Stimulated activated CD4-positive, alpha-beta T cell treated with anti-CD3 and anti-CD28 coated beads, Interleukin-15, amount 100 ng/mL, for 24 hours (primary cell): Measurements from ENCODE around the gene TNFSF10.
"Not testable (repeated sequence)": the region's sequence is repeated elsewhere in the genome, so short reads cannot be mapped to it uniquely, and the experiment has no call there.

Experiments
- DNase-seq: peaks from one replicate; pipeline ENCODE4 v3.0.0-alpha.2; 2020

Gene TNFSF10

DNA sequence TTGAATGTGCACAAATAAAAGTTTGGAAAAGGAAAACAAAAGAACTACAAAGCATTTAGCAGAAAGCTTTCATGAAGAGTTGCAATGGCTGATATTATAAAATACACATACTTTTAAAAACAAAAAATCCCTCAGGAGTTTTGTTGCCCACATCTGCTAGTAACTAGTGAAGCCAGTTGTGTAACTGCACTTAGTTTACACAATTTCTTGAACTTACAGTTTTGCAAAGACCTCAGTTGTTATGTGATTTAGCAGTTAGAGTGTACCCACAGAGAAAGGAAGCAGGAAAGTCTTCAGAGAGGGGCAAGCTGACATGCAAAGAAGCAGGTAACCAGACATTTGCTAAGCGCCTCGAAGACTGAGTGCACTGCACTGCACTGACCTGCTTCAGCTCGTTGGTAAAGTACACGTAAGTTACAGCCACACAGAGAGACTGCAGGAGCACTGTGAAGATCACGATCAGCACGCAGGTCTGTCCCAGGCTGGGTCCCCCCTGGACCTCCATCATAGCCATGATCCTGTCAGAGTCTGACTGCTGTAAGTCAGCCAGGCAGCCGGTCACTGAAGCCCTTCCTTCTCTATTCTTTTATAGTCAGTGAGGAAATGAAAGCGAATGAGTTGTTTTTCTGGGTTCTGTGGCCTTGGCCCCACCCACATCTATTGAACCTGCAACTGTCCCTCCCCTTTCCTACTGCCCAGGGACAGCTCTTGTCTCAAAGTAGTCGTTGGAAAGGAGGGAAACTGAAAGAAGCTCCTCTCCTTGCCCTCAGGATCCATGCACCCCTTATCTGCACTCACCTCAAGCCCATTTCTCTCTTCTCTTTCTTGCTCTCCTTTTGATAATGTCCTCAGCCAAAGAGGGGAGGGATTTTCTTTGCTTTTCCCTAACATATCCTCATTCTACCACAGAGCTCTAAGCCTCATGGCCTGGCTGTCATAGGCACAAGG lies at the start of gene TNFSF10:
TNFSF10 (minus strand) TSS at position 560 of the 948 bp plus-strand sequence; CDS start at position 514, 46 bp downstream.
- DNase-seq = peak; percentile 72

DNA sequence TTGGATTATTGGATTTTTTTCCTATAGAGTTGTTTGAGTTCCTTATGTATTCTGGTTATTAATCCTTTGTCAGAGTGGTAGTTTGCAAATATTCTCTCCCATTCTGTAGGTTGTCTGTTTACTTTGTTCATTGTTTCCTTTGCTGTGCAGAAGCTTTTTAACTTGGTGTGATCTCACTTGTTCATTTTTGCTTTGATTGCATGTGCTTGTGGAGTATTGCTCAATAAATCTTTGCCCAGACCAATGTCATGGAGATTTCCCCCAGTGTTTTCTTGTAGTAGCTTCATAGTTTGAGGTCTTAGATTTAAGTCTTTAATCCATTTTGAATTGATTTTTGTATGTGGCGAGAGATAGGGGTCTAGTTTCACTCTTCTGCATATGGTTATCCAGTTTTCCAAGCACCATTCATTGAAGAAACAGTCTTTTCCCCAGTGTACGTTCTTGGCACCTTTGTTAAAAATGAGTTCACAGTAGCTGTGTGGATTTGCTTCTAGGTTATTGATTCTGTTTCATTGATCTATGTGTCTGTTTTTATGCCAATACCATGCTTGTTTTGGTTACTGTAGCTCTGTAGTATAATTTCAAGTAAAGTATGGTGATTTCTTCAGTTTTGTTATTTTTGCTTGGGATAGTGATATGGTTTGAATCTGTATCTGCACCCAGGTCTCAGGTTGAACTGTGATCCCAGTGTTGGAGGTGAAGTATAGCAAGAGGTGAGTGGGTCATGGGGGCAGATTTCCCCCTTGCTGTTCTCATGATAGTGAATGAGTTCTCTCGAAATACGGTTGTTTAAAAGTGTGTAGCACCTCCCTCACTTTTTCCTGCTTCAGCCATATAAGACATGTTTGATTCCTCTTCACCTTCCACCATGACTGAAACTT lies 46.1 kb upstream of the TNFSF10 start:
- DNase-seq = no peak

DNA sequence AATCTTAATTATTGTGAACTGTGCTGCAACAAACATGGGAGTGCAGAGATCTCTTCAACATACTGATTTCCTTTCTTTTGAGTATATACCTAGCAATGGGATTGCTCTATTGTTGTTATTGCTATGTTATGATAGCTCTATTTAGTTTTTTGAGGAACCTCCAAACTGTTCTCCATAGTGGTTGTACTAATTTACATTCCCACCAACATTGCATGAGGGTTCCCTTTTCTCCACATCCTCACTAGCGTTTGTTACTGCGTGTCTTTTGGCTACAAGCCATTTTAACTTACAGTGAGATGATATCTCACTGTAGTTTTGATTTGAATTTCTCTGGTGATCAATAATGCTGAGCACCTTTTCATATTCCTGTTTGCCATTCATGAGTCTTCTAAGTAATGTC lies 45.5 kb upstream of the TNFSF10 start:
- DNase-seq = no peak

DNA sequence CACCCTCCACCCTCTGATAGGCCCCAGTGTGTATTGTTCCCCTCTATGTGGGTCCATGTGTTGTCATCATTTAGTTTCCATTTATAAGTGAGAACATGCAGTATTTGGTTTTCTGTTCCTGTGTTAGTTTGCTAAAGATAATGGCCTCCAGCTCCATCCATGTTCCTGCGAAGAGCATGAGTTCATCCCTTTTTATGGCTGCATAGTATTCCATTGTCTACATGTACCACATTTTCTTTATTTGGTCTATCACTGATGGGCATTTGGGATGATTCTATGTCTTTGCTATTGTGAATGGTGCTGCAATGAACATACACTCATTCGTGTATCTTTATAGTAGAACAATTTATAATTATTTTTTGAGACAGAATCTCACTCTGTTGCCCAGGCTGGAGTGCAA lies 43.6 kb upstream of the TNFSF10 start:
- not testable (repeated sequence) for DNase-seq

DNA sequence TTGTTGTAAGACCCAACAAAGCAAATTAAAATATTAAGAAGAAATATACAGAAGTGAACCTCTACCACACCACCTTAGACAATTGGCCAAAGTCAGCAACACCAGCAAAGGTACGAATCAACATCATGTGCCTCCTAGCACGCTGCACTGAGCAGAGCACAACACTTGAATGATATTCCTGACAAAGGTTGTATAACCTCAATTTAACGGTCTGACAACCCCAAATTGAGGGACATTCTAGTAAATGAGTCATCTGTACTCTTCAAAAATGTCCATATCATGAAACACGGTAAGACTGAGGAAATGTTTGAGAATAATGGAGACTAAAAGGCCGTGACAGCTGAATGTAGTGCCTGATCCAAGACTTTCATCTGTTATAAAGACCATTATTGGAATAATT lies 41.3 kb upstream of the TNFSF10 start:
- no peak for DNase-seq

DNA sequence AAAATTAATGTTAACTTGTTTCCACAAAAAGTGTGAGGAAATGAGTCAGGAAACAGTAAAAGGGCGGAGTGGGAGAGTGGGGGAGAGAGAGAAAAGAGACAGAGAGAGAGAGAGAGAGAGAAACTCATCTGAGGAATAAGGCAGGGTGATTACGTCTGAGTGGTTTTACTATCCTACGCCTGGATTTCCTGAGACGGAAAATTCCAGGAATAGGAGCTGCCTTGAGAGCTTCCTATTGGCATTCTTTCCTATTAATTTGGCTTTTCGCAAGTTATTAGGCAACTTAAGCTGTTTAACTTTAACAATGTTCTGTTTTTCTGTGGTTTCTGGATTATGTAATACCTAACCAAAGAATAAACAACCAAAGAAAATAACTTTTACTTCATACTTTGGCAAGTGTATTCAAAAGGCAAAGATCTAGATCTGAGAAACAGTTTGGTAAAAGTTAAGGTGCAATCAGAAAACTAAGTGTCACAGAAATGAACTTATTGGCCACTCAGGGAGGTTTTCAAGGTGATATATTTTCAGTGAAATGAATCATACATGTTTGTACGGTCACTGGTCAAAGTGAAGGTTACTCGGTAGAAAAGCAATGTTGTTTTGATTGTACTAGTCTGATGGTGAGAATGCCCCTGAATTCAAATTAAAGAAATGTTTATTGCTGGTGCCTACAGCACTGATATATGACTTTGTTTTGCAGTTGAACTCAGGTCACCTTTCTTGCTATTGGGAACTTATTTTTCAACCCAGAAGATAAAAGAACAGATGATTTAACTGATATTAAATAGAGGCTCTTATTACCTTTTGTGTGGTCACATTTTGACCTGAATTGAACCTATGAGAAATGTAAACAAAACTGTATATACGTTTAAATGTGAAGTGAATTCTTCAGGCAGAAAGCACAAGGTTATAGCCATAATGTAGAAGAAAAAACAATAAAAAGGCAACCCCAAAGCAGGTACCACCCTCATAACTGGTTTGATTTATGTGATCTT lies 39.9 kb upstream of the TNFSF10 start:
- DNase-seq = peak; percentile 48

DNA sequence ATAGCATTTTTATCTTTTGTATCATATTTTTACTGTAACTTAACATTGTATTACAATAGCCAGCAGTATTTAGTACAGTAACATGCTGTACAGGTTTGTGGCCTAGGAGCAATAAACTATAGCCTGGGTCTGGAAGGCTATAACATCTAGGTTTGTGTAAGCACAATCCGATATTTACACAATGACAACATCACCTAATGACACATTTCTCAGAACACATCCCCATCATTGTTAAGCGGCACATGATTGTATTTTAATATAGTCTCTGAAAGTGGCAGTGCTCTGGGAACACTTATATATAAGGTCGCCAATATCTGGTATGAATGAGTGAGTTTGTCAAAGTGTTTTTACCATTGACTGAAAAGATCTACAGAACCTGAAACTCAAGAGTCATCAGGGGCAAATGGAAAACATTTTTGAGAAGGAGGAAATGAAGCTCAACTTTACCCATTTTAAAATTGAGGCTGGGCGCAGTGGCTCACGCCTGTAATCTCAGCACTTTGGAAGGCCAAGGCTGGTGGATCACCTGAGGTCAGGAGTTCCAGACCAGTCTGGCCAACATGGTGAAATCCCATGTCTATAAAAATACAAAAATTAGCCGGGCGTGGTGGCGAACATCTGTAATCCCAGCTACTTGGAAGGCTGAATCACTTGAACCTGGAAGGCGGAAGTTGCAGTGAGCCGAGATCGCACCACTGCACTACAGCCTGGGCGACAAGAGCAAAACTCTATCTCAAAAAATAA lies 38.8 kb upstream of the TNFSF10 start:
- peak; percentile 29 for DNase-seq

DNA sequence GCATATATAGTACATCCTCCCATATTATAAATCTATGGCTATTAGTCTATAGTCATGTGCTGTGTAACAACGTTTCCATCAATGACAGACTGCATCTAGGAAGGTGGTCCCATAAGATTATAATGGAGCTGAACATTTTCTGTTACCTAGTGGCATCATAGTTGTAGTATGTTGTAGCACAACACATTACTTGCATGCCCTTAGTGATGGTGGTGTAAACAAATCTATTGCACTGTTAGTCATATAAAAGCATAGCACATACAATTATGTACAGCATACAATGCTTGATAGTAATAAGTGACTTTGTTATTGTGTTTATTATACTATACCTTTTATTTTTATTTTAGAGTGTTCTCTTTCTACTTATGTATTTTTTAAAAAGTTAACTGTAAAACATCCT lies 37.4 kb upstream of the TNFSF10 start:
- no peak for DNase-seq

DNA sequence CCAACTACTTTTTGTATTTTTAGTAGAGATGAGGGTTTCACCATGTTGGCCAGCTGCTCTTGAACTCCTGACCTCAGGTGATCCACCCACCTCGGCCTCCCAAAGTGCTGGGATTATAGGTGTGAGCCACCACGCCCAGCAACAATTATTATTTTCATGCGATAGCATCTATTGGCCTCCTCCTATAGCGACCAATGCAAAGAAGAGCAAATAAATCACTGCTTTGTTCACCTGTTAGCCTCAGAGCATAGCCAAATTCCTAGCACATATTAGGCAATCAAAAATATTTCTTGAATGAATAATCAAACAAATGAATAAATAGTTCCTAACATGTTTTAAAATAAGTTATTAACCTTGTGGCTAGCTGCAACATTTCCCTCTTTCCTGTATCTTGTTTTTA lies 36.8 kb upstream of the TNFSF10 start:
- no peak for DNase-seq

DNA sequence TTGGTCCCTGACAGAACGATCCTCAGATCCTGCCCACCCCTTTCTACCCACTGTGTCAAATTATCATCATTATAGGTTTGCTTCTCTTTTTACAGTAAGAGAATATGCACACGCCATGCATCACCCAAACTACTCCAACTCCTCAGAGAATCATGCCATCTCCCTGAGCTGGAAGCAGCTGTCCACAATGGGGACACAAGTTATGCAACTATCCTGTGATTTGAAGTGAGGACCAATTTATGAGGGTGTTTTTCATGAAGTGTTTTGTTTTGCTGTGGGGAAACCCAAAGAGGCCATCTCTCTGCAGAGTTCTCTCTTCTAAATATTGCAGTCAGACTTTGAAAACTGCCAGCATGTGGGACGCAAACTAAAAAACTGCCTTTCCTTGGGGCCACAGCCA lies 35.8 kb upstream of the TNFSF10 start:
- DNase-seq = no peak

DNA sequence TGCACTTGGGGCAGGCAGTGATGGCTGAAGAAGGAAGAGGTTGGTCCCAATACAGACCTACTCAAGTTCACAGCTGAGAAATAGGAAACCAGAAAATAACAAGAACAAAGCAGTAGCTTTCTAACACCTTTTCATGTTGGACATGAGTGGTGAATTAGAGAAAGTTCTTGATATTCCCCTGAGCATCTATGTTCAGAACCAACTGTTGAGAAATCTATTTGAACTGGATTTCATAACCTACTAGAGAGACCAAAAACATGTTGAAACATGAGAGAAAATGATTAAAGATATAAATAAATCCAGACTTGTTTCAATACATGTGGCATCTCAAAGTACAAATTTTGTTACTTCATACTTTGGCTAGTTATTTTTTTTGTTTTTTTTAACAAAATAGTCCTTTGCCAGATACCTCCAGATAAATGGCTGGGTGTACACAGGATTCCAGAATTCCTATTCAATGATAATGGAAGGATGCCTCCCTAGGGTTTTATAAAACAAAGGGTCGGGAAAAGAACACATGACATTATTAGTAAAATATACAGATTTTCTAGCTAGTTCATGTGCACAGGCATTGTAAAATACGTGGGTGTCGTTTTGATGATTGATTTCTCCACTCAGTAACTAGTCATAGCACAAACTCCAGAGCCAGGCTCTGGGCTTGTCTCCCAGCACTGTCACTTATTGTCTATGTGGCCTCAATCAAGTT lies 34.4 kb upstream of the TNFSF10 start:
- no peak for DNase-seq

DNA sequence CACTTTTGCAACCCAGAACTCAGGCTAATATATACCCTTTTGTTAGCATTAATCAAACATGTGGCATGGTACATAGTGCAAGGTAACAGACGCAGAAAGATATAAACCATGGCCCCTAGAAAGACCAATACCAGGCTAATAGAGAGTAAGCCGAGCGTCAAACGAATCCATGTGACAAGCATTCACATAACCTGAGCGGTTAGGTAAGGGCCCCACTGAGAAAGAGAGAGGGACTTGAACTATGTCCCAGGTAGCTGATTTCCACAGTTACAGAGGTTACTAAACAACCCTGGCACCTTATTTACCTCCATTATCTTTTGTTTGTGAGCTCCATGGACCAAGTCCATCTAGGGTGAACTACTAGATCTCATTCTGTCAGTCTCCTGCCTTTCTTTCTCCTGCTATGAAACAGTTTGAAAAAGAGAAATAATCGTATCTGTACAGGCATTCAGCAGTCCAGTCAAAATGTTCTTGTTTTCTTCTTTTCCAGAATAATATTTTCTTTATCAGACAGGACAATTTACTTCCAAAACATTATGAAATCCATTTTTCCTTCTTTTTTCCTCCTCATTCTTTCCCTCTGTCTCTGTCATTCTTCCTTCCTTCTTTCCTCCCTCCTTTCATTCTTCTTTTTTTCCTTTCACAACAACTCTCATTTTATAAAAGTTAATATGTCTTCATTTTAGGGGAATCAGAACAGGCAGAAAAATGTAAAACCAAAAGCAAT lies 30.5 kb upstream of the TNFSF10 start:
- no peak for DNase-seq

DNA sequence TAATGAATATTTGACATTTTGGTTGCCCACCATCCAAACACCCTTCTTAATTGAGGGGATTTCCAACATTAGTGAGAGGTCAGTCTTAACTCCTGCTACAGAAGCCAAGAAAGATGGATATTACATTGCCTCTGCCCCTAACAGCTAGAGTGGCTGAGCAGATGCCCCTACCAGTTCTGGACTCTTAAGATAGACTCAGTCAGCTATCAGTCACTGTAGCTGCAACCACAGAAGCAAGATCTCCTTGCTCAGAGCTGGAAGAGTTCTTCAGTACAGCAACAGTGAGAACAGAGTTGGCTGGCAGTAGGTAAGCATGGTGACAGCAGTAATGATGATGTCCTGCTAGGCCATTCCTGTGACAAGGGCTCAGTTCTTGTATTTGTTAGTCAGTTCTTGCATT lies 29.4 kb upstream of the TNFSF10 start:
- DNase-seq = no peak

DNA sequence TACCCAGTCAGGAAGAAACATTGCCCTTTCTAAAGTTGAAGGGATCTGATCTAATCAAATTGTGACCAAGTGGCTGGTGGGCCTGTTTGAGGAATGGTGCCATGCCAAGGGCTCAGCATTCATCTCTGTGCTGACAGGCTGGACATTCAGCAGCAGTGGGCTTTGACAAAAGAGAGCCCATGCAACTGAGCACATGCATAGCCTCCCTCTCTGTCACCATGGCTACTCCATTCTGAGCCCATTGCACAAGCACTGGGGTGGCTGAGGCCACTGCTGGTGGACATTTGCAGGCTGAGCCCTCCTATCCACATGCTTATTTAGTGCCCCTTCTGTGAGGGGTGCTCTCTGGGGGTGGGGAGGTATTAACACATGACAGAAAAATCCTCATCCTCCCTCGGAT lies 28.6 kb upstream of the TNFSF10 start:
- DNase-seq = no peak

DNA sequence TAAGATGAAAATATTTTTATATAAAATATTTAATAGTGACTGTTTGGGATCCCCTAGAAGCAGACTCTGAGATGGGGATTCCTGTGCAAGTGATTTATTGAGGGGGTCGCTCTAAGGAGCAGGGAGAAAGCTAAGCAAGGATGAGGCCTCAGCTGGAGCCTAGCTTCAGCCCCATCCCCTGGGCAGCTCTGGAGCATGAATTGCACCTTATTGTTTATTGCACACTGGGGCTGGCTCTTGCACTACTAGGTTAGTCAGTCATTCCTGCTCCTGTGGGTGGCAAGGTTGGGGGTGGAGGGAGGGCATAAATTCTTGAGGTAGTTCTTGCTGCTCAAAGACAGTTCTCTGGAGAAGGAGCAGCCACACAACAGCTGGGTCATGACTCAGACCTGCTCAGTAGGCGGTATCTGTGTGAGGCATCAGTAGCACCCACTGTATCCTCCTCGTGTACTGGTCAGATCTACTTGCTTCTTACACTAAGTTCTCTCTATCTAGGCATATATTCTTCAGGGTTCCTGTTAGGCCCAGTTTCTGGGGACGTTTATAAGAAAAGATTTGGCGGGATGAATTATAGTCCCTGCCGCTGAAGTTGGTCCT lies 27.2 kb upstream of the TNFSF10 start:
- peak; percentile 87 for DNase-seq

DNA sequence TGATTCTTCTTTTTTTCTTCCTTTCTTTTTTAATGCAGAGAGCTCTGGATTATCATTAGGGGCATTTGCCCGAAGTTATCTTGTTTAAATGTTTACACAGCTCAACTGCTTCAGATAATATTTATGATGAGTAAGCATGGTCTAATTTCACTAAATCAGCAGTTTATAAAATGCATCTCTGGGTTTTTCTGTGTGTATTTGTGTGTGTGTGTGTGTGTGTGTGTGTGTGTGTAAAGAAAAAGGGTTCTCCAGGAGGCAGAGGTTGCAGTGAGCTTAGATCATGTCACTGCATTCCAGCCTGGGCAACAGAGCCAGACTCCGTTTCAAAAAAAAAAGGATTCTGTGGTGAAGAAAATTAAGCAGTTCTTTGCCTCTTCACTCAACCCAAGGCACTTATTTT lies 25.9 kb upstream of the TNFSF10 start:
- DNase-seq = no peak

DNA sequence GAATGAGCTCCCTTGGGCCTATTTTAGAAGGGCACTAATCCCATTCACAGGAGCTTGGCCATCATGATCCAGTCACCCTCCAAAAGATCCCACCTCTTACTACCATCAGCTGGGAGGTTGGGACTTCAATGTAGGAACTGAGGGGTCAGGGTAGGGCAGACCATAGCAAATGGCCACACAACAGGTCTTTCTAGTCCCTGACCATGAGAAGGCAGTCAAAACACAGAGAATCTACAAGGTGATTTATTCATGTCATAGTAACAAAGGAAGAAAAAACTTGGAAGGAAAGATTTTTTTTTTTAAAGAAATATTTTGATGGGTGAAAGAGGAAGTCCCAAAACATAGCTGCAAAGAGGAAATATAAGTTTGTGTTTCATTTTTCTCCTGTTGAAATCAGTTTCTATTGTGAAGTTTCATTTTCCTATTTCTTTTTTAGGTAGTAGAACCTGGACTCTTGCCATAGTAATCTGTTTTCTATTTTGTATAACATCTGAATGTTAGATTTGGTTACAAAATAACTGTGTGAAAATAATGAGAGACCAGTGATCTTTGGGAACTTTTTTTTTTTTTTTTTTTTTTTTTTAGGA lies 23.5 kb upstream of the TNFSF10 start:
- no peak for DNase-seq

DNA sequence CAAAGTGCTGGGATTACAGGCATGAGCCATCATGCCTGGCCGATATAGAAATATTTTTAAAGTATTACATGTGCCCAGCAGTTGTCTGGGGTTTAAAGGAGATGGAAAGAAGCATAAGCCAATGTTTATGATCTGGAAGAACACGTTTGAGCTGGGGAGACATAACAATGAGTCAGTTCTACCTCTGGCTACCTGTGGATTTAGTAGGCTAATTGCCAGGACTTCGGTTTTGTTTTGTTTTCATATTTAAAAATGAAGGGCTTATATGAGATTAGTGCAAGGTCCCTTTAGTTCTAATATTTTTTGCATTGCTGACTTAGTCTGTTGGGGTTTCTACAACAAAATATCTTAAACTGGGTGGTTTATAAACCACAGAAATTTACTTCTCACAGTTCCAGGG lies 22.9 kb upstream of the TNFSF10 start:
- DNase-seq = no peak

DNA sequence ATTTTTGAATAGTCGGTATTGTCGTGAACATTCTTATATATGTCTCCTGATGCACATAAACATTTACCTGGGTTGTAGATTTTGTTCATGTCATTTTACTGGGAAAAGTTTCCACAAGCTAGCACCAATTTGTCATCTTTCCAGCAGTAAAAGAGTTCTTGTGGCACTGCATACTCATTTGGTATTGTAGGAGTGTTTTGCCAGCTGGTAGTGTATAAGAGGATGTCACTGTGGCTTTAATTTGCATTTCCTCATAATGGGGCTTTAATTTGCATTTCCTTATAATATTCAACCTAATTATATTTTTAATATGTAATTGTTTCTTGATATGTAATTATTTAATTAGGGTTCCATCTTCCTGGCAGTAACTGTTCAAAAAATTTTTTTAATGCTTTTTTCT lies 21.2 kb upstream of the TNFSF10 start:
- no peak for DNase-seq

DNA sequence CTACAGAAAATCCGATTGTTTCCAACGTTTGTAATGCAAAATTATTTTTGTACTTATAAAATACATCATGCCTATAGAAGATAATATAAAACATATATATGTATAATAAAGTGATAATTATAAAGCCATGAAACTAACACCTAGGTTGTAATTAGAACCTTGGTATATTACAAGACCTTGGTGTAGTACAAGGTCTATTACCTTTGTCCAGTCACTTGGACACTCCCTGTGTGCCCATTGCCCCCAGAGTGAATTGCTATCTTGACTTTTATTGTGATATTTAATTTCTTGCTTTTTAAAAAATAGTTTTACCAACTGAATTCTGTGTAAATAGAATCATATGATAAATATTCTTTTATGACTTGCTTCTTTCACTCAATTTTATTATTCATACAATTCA lies 20.7 kb upstream of the TNFSF10 start:
- DNase-seq = no peak
